ENCODE data around the gene FHAD1. TPM values are rescaled to one million over a fixed set of nuclear protein-coding genes. Genes with fewer than 3 reads are reported as not detected.

The FHAD1 gene
- polyA plus RNA-seq, 4 donors = 0.22 to 0.58 (median 0.36) TPM

- Histone ChIP-seq H3K36me3 (ENCODE audit: control insufficient read depth in 3 of 3, insufficient read depth in 2 of 3, low read depth in 1 of 3, low read length in 3 of 3) (no peaks in the 10 kb centered on the region), H3K27me3 (ENCODE audit: control insufficient read depth in 3 of 3, insufficient read depth in 3 of 3, low read length in 3 of 3) (no peaks in the 10 kb centered on the region), H3K4me1 (ENCODE audit: control insufficient read depth in 3 of 3, insufficient read depth in 2 of 3, low read depth in 1 of 3, low read length in 2 of 3) (peaks cover 0 to 17% (median 0%) of the 10 kb centered on the region in 3 donors), H3K27ac (ENCODE audit: low read depth in 1 of 3, low read length in 2 of 3) (no peak overlapping the region), H3K9me3 (ENCODE audit: control insufficient read depth in 2 of 2, insufficient read depth in 1 of 2, low read depth in 1 of 2, low read length in 1 of 2) (no peaks in the 10 kb centered on the region), H3K4me3 (ENCODE audit: low read depth in 1 of 3, low read length in 3 of 3) (no peak overlapping the region)
- DNase-seq (no peak), FAIRE-seq (no peak)
- WGBS, 3 donors = 77 to 89% (median 85%) methylated on average over 7 of the region's 7 CpGs
Observed at GRCh38 chr1:15282810-15283474, 35.9 kb downstream of the FHAD1 start.

- Histone ChIP-seq H3K36me3 (ENCODE audit: control insufficient read depth in 3 of 3, insufficient read depth in 2 of 3, low read depth in 1 of 3, low read length in 3 of 3) (no peaks in the 10 kb centered on the region), H3K9me3 (ENCODE audit: control insufficient read depth in 2 of 2, insufficient read depth in 1 of 2, low read depth in 1 of 2, low read length in 1 of 2) (no peaks in the 10 kb centered on the region), H3K4me1 (ENCODE audit: control insufficient read depth in 3 of 3, insufficient read depth in 2 of 3, low read depth in 1 of 3, low read length in 2 of 3) (peaks cover 0 to 17% (median 0%) of the 10 kb centered on the region in 3 donors), H3K27me3 (ENCODE audit: control insufficient read depth in 3 of 3, insufficient read depth in 3 of 3, low read length in 3 of 3) (no peaks in the 10 kb centered on the region), H3K27ac (ENCODE audit: low read depth in 1 of 3, low read length in 2 of 3) (no peak overlapping the region), H3K4me3 (ENCODE audit: low read depth in 1 of 3, low read length in 3 of 3) (no peak overlapping the region)
- 59 to 87% (median 86%) methylated on average over 2 of the region's 2 CpGs for WGBS, 3 donors
- no peak for DNase-seq
- FAIRE-seq = no peak
Observed at GRCh38 chr1:15283526-15283925, 36.5 kb downstream of the FHAD1 start.

- FAIRE-seq (no peak), DNase-seq (no peak)
- Histone ChIP-seq H3K27ac (ENCODE audit: low read depth in 1 of 3, low read length in 2 of 3) (no peak overlapping the region), H3K4me1 (ENCODE audit: control insufficient read depth in 3 of 3, insufficient read depth in 2 of 3, low read depth in 1 of 3, low read length in 2 of 3) (peaks cover 0 to 17% (median 0%) of the 10 kb centered on the region in 3 donors), H3K27me3 (ENCODE audit: control insufficient read depth in 3 of 3, insufficient read depth in 3 of 3, low read length in 3 of 3) (no peaks in the 10 kb centered on the region), H3K36me3 (ENCODE audit: control insufficient read depth in 3 of 3, insufficient read depth in 2 of 3, low read depth in 1 of 3, low read length in 3 of 3) (no peaks in the 10 kb centered on the region), H3K4me3 (ENCODE audit: low read depth in 1 of 3, low read length in 3 of 3) (no peak overlapping the region), H3K9me3 (ENCODE audit: control insufficient read depth in 2 of 2, insufficient read depth in 1 of 2, low read depth in 1 of 2, low read length in 1 of 2) (no peaks in the 10 kb centered on the region)
- 82 to 89% (median 83%) methylated on average over 4 of the region's 4 CpGs for WGBS, 3 donors
Observed at GRCh38 chr1:15286452-15286851, 39.4 kb downstream of the FHAD1 start.

DNA sequence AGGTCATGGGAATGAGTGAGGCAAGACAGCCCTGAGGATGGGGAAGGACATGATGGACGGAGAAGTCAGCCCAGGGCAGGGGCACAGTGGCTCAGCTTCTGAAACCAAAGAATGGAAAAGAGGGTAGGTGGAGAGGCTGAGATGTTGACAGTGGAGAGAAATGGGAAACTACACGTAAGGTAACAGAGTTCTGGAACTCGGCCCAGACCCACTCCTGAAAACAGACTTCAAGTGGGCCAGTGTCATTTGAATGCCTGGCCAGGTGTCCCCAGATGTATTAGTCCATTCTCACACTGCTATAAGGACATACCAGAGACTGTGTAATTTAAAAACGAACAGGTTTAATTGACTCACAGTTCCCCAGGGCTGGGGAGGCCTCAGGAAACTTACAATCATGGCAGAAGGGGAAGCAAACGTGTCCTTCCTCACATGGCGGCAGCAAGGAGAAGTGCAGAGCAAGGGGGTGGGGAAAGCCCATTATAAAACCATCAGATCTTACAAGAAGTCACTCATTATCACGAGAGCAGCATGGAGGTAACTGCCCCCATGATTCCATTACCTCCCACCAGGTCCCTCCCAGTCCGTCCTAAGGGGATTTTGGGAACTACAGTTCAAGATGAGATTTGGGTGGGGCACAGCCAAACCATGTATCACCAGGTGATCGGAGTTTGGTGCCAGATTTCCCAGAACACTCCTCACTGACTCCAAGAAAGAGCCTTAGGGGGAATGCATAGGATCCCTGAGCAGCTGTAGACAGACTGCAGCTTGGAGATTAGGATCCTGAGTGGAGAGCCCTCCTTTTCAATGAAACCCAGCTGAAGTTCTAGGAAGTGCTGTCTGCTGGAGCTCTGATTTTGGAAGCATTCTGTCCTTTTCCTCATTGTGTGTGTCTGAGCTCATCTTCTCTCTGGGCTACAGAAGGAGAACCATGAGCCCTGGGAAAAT, 40.3 kb downstream of the FHAD1 start:
- Histone ChIP-seq H3K4me1 (ENCODE audit: control insufficient read depth in 3 of 3, insufficient read depth in 2 of 3, low read depth in 1 of 3, low read length in 2 of 3) (peaks cover 0 to 17% (median 0%) of the 10 kb centered on the region in 3 donors), H3K9me3 (ENCODE audit: control insufficient read depth in 2 of 2, insufficient read depth in 1 of 2, low read depth in 1 of 2, low read length in 1 of 2) (no peaks in the 10 kb centered on the region), H3K4me3 (ENCODE audit: low read depth in 1 of 3, low read length in 3 of 3) (no peak overlapping the region), H3K27ac (ENCODE audit: low read depth in 1 of 3, low read length in 2 of 3) (no peak overlapping the region), H3K27me3 (ENCODE audit: control insufficient read depth in 3 of 3, insufficient read depth in 3 of 3, low read length in 3 of 3) (no peaks in the 10 kb centered on the region), H3K36me3 (ENCODE audit: control insufficient read depth in 3 of 3, insufficient read depth in 2 of 3, low read depth in 1 of 3, low read length in 3 of 3) (no peaks in the 10 kb centered on the region)
- FAIRE-seq (no peak), DNase-seq (no peak)
- WGBS, 3 donors = 72 to 75% (median 73%) methylated on average over 9 of the region's 9 CpGs

DNA sequence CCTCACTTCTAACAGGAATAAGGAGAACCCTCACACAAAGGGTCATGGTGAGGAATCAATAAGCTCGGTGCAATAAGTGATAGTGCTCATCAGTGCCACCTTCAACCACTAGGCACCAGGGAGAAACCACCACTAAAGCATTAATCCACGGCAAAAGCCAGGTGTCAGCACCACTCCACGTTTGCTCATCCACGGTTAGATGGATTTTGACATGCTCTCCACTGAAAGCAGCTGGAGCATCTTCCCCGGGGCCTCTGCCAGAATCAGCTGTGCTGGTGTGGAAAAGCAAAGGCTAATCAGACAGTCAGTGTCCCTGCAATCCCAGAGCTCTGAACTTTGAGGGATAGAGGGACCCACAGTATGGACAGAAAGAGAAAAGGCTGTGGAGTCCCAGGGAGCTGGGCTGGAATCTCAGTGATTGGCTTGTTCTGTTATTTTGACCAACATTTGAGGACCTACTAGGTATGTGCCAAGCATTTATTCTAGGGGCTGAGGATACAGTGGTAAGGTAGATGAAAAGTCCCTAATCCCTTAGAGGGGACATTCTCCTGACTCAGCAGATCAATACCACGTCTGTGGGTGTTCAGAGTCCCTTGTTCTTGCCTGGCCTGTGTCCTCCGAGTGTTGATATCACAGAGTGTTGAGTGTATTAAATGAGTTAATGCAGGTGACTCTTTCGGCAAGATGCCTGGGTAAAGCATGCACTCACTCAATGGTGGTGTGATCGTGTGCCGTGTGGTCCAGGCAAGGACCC, 41.3 kb downstream of the FHAD1 start:
- H3K9me3 ChIP-seq (ENCODE audit: control insufficient read depth in 2 of 2, insufficient read depth in 1 of 2, low read depth in 1 of 2, low read length in 1 of 2) = no peaks in the 10 kb centered on the region
- 63 to 70% (median 65%) methylated on average over 10 of the region's 10 CpGs for WGBS, 3 donors
- no peak for FAIRE-seq
- H3K36me3 ChIP-seq (ENCODE audit: control insufficient read depth in 3 of 3, insufficient read depth in 2 of 3, low read depth in 1 of 3, low read length in 3 of 3) = no peaks in the 10 kb centered on the region
- H3K27ac ChIP-seq (ENCODE audit: low read depth in 1 of 3, low read length in 2 of 3) = no peak overlapping the region
- H3K27me3 ChIP-seq (ENCODE audit: control insufficient read depth in 3 of 3, insufficient read depth in 3 of 3, low read length in 3 of 3) = no peaks in the 10 kb centered on the region
- peaks cover 0 to 17% (median 0%) of the 10 kb centered on the region in 3 donors for H3K4me1 ChIP-seq (ENCODE audit: control insufficient read depth in 3 of 3, insufficient read depth in 2 of 3, low read depth in 1 of 3, low read length in 2 of 3)
- no peak overlapping the region for H3K4me3 ChIP-seq (ENCODE audit: low read depth in 1 of 3, low read length in 3 of 3)
- no peak for DNase-seq

DNA sequence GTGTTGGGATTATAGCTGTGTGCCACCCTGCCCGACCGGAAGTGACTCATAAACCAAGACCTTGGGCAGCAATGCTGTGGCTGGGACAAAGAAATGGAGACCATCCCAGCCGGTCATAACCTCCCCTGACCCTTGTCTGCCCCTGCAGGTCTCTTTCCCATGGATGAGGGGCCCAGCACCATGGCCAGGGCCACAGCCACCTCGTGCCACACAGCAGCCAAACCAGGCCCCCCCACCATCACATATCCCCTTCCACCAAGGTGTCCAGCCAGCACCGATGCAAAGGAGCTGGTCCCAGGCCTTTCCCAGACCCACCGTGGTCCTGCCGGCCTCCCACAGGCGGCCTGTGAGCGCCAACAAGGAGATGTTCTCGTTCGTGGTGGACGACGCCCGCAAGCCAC, 42.2 kb downstream of the FHAD1 start:
- H3K4me1 ChIP-seq (ENCODE audit: control insufficient read depth in 3 of 3, insufficient read depth in 2 of 3, low read depth in 1 of 3, low read length in 2 of 3) = peaks cover 0 to 13% (median 0%) of the 10 kb centered on the region in 3 donors
- no peaks in the 10 kb centered on the region for H3K36me3 ChIP-seq (ENCODE audit: control insufficient read depth in 3 of 3, insufficient read depth in 2 of 3, low read depth in 1 of 3, low read length in 3 of 3)
- no peak overlapping the region for H3K27ac ChIP-seq (ENCODE audit: low read depth in 1 of 3, low read length in 2 of 3)
- FAIRE-seq (no peak), DNase-seq (no peak)
- H3K9me3 ChIP-seq (ENCODE audit: control insufficient read depth in 2 of 2, insufficient read depth in 1 of 2, low read depth in 1 of 2, low read length in 1 of 2) = no peaks in the 10 kb centered on the region
- no peaks in the 10 kb centered on the region for H3K27me3 ChIP-seq (ENCODE audit: control insufficient read depth in 3 of 3, insufficient read depth in 3 of 3, low read length in 3 of 3)
- no peak overlapping the region for H3K4me3 ChIP-seq (ENCODE audit: low read depth in 1 of 3, low read length in 3 of 3)
- 84 to 89% (median 88%) methylated on average over 14 of the region's 14 CpGs for WGBS, 3 donors

- Histone ChIP-seq H3K4me3 (ENCODE audit: low read depth in 1 of 3, low read length in 3 of 3) (no peak overlapping the region), H3K36me3 (ENCODE audit: control insufficient read depth in 3 of 3, insufficient read depth in 2 of 3, low read depth in 1 of 3, low read length in 3 of 3) (no peaks in the 10 kb centered on the region), H3K4me1 (ENCODE audit: control insufficient read depth in 3 of 3, insufficient read depth in 2 of 3, low read depth in 1 of 3, low read length in 2 of 3) (peaks cover 0 to 3% (median 0%) of the 10 kb centered on the region in 3 donors), H3K27me3 (ENCODE audit: control insufficient read depth in 3 of 3, insufficient read depth in 3 of 3, low read length in 3 of 3) (no peaks in the 10 kb centered on the region), H3K27ac (ENCODE audit: low read depth in 1 of 3, low read length in 2 of 3) (no peak overlapping the region), H3K9me3 (ENCODE audit: control insufficient read depth in 2 of 2, insufficient read depth in 1 of 2, low read depth in 1 of 2, low read length in 1 of 2) (no peaks in the 10 kb centered on the region)
- no peak for DNase-seq
- 78 to 84% (median 83%) methylated on average over 9 of the region's 9 CpGs for WGBS, 3 donors
- FAIRE-seq = no peak
Observed at GRCh38 chr1:15290382-15290781, 43.4 kb downstream of the FHAD1 start.

DNA sequence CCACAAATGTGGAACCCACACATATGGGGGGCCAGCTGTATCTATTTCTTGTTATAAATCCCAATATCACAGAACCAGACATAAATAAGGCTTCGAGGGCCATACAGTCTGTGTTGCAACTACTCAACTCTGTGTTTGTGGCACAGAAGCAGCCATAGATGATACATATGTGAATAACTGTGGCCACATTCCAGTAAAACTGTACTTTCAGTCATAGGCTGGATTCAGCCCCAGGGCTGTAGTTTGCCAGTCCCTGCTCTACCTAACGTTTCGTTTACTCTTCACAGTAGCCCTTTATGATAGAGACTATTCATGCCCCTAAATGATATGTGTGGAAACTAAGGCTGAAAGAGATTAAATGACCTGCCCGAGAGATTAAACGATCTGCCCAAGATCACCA, 48.7 kb downstream of the FHAD1 start:
- WGBS, 3 donors = 61 to 72% (median 68%) methylated on average over 5 of the region's 5 CpGs
- FAIRE-seq = no peak

More for the DNA sequence above, 48.7 kb downstream of the FHAD1 start:
- no peaks in the 10 kb centered on the region for H3K36me3 ChIP-seq (ENCODE audit: control insufficient read depth in 3 of 3, insufficient read depth in 2 of 3, low read depth in 1 of 3, low read length in 3 of 3)
- no peaks in the 10 kb centered on the region for H3K4me1 ChIP-seq (ENCODE audit: control insufficient read depth in 3 of 3, insufficient read depth in 2 of 3, low read depth in 1 of 3, low read length in 2 of 3)
- H3K27me3 ChIP-seq (ENCODE audit: control insufficient read depth in 3 of 3, insufficient read depth in 3 of 3, low read length in 3 of 3) = no peaks in the 10 kb centered on the region
- no peak overlapping the region for H3K27ac ChIP-seq (ENCODE audit: low read depth in 1 of 3, low read length in 2 of 3)
- H3K9me3 ChIP-seq (ENCODE audit: control insufficient read depth in 2 of 2, insufficient read depth in 1 of 2, low read depth in 1 of 2, low read length in 1 of 2) = no peaks in the 10 kb centered on the region
- no peak overlapping the region for H3K4me3 ChIP-seq (ENCODE audit: low read depth in 1 of 3, low read length in 3 of 3)
- DNase-seq = no peak

Measured in small intestine (tissue), 7 donors.